NCI-H510A (cell line): Measurements from ENCODE around the gene RUNX3.

Source experiments
- DNase-seq: peaks from one replicate; lab custom pipeline; 2025; lab: John Stamatoyannopoulos, UW

Gene RUNX3

DNA sequence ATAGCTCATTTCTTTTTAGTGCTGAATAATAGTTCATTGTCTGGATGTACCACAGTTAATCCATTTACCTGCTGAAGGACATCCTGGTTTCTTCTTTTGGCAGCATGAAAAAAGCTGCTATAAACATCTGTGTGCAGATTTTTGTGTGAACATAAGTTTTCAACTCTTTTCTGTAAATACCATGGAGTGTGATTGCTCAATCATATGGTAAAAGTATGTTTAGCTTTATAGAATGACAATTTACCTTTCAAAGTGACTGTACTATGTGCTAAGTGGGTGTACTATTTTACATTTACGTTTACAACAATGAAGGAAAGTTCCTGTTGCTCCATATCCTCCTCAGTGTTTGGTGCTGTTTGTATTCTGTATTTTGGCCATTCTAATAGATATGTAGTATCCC, 49.0 kb downstream of the RUNX3 start:
- DNase-seq = no peak

DNA sequence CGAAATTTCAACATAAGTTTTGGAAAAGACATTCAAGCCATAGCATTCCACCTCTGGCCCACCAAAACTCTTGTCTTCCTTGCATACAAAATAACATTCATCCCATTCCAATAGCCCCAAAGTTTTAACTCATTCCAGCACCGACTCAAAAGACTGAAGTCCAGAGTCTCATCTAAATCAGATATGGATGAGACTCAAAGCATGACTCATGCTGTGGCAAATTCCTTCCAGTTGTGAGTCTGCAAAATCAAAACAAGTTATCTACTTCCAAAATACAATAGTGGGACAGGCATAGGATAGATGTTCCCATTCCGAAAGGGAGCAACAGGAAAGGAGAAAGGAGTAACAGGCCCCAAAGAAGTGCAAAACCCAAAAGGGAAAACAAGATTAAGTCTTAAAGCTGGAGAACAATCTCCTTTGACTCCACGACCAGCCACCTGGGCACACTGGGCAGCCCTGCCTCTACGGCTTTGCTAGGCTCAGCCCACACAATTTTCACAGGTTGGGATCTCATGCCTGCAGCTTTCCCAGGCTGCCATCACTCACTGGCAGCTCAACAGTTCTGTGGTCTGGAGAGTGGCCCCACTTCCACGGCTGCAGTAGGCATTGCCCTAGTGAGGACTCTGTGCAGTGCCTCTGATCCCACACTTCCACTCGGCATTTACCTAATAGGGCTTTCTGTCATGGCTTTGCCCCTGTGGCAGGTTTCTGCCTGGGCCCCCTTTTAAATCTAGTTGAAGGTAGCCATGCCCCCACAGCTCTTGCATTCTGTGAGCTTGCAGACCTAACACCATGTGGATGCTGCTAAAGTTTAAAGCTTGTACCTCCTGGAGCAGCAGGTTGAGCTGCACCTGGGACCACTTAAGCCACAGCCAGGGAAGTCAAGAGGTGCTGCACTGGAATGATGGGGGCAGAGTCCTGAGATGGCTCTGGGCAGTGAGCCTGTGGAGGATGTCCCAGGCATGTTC, 51.0 kb downstream of the RUNX3 start:
- no peak for DNase-seq

DNA sequence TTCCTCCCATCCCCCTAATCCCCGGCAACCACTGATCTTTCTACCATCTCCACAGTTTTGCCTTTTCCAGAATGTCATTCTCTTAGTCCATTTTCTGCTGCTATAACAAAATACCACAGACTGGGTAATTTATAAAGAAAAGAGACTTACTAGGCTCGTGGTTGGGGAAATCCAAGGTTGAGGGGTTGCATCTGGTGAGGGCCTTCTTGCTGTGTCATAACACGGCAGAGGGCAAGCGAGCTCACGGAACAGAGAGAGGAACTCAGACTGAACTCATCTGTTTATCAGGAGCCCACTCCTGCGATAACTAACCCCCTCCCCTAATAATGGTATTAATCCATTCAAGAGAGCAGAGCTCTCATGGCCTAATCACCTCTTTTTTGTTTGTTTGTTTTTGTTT, 52.0 kb downstream of the RUNX3 start:
- no peak for DNase-seq

DNA sequence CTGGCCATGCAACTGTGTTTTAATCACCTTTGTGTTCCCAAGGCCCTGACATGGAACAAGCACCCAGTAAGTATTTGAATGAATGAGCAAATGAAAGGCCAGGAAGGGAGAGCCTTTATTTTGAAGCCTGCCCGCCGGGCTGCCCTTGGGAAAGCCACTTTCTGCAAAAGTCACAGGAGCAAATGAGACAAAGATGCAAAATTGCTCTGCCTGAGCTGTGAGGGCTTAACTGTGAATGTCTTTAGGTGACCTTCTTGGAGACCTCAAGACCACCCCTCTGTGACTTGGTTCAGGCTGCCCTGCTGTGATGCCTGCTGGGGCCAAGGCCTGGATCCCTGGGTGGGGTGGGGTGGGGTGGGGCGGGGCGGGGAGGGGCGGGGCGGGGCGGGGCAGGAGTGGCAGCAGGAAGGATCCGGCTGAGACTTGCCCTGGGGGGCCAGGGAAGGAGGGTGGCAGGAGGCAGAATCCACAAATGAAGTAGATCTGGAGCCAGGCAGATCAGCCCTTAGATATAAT, 54.0 kb downstream of the RUNX3 start:
- no peak for DNase-seq

DNA sequence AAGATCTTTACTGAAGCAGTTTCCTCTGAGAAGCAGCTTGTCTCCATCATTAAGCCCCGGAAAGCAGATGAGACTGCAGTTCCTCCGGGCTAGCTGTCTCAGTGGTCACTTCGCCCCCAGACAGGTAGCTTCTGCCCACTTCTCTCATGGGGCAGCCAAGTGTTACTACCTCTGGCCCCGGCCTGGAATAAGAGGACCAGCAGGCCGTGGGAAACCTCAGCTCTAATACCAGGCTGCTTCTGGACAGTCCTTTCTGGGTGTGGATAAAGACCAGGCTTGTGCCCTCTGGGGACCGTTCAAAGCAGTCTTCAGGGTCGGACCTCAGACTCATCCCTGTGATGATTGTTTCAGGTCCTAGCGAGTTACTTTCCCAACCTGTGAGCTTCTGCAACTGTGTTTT, 54.8 kb downstream of the RUNX3 start:
- no peak for DNase-seq

DNA sequence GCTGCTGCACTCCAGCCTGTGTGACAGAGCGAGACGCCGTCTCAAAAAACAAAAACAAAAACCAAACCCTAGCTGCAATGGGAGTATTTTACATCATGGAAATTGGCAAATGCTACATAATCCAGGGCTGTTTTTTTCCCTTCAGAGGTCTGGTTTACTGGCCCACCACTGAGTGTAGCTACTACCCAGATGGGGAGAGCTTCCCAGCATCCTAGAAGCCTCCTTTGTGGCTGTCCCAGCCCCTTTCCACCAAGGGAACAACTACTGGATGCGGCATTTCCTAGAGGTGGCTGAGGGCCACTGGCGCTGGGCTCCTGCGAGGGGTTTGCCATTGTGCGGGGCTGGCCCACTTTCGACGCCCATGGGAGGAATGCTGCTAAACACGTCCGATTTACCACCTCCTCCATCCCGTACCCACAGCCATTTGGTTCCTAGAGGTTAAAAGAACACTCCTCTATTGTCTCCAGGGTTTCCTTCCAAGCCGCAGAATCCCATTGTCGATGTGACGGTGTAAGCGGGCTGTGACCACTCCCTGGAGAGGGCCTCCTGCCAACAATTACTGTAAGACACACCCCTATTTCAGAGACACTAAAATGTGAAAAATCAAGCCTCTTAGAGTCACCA, 55.4 kb downstream of the RUNX3 start:
- DNase-seq = no peak

DNA sequence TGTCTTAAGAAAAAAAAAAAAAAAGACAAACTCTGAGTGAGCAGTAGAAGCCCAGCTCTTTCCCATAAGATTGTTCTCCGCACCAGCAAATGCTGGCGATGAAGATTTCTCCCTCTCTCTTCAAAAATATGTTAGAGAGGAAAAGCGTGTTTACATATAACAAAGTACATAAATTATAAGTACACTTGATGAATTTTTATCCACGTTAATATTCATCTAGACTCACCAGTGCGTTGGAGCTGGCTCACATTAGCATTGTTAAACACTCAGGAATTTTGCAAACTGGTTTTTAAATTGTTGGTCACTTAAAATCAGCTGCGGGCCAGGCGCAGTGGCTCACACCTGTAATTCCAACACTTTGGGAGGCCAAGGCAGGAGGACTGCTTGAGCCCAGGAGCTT, 56.0 kb downstream of the RUNX3 start:
- no peak for DNase-seq

DNA sequence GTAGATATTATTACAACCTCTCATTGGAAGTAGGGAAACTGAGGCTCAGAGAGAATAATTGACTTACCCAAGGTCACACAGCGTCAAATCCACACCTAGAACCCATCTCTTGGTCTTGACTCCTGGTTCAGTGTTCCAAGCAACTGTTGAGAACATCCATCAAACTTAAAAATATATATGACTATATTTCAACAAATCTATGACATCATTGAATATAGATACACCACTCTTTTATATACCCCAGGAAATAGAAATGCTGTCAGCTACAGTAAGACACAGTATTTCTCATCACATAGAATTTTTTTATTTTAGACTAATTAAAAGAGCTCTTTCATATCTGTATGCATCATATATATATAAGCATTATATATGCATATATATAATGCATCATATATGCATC, 56.9 kb downstream of the RUNX3 start:
- DNase-seq = no peak

DNA sequence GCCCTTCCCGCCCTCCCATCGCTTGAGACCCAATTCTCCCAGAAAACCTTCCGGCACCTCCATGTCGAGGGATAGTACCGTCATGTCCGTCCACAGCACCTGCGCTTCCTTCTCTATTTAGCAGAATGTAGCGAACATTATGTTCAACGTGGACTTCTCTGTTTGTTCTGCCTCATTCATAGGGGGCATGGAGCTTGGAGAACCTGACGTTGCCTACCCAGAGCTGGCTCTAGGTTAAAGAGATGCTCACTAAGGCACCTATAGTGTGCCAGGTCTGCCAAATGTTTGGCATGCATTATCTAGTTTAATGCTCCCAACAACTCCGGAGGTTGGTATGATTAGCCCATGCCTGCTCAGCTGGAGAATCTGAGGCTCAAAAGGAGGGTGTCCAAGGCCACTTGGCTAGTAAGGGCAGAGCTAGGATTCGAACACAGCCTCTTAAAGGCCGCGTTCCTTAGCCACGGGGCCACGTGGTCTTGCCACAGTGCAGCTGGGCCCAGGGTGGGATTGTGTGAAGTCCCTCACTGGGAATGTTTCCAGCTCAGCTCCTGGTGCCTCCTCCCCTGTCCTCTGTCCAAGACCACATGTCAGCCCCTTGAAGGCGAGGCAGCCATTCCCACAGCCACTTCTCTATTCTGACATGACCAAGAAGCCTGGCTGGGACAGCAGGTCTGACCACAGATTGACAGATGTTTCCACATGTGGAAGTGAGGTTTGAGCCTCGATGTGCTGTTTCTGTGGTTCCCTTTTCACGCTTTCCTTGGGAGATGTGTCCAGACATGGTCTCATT, 57.8 kb downstream of the RUNX3 start:
- no peak for DNase-seq

DNA sequence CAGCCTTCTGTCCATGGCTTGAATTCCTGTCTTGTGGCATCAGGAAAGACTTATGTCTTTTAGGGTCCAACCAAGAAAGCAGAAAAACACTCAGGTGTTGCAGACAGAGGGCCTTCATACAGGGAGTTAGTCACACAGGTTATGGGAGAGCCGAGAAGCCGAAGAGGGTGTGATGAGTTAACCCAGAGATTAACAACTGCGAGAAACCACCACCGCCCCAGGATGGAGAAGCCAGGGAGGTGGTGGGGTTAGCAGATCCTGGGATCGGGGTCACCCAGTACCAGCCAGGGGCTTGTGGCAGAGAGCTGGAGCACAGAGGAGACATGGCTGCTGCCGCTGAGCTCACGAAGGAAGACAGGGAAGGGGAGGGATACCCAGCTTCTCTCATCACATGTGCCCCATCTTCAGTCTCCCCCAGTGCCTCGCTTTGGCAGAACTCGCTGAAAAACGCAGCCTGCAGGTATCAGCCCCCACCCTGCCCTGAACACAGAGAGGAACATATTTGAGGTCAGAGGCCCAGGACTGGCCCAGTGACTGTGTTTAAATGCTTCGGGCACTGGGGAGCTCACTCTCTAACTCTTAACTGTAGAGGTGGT, 58.7 kb downstream of the RUNX3 start:
- DNase-seq = no peak

DNA sequence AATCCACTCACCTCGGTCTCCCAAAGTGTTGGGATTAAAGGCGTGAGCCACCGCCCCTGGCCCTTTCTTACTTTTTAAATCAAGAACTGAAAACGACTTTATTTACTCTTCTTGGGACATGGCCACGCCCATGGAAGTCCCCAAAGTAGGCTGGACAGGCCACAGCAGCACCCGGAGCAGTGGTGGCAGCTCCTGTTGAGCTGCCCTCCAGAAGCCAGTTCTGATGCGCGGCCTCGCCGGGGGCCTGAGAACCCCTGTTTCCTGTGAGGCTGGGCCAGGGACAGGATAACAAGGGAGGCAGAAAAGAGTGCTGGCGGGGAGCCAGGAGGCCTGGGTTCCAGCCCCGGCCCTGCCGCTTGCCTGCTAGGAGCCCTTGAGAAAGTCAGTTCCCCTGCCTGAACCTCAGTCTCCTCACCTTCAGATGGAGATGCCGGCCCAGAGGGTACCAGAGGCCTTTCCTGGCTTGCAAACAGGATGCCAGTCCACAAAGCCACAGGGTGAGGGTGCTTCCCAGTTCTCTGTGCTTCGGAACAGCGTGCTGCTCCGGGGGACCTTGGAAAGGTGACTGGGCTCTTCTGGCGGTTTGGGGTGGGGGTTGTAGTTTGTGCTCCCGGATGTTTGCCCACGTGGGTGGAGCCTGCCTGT, 59.4 kb downstream of the RUNX3 start:
- DNase-seq = no peak

DNA sequence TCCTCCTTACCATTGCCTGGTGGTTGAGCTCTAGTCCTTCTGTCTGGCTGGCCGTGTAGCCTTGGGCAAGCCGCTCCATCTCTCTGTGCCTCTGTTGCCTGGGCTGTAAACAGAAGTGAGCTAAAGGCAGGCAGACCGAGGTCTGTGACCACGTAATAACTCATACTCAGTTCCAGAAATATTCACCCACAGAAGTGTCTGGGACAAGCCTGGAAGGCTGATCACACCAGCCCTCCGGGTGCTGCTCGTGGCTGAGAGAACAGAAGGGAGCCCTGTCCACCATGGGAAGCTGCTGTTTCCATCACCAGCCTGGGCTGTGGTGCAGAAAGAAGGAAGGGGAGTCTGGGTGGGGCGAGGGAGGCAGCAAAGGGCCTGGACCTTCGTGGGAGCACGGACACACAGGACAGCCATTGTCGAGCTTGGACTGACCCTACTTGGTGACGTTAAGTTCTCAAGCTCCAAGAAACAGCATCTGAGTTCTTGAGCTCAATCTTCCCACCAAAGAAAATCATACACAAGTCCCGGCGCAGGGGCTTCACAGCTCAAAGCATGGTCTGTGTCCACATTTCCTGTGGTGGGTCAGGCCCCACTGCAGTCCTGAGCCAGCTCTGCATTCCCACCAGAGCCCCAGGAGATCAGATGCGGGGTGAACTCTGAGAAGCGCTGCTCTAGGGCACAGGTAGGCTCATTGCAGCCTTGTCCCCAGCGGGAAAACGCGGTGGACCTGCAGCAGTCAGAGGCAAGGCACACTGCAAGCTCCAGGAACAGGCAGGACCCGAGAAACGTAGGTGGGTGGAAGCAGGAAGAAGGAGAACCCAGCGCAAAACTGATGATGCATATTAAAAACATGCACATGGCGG, 61.8 kb downstream of the RUNX3 start:
- DNase-seq = no peak

DNA sequence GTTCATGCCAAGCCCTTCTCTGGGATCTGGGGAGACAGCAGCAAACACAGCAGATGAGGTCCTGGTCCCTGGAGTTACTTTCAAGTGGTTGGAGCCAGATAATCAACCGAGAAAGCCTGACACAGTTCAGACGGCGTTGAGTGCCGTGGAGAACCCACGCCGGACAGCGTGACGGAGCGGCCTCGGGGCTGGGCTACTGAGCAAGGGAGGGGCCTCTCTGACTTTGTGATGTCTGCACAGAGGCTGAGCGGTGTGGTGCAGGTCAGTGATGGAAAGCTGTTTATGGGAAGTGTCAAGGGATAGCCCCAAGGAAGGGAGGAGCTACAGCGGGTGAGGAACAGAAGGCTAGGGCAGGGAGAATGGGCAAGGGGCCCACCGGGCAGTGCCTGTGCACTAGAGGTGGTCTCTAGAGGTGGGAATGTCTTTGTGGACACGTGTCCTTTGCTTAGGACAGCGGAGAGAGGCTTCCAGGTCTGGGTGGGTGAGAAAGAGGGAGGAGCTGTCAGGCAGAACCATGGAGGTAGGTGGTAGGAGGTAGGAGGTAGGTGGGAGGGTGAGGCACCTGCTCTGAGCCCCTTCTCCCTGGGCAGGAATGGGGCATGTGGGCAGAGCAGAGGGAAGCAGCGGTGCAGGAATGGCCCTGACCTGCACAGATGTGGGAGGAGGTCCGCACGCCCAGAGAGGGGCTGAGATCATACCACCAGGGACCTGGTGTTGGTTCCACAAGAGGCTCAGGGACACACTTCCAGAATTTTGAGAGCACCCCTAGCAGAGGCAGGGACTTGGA, 62.8 kb downstream of the RUNX3 start:
- no peak for DNase-seq

DNA sequence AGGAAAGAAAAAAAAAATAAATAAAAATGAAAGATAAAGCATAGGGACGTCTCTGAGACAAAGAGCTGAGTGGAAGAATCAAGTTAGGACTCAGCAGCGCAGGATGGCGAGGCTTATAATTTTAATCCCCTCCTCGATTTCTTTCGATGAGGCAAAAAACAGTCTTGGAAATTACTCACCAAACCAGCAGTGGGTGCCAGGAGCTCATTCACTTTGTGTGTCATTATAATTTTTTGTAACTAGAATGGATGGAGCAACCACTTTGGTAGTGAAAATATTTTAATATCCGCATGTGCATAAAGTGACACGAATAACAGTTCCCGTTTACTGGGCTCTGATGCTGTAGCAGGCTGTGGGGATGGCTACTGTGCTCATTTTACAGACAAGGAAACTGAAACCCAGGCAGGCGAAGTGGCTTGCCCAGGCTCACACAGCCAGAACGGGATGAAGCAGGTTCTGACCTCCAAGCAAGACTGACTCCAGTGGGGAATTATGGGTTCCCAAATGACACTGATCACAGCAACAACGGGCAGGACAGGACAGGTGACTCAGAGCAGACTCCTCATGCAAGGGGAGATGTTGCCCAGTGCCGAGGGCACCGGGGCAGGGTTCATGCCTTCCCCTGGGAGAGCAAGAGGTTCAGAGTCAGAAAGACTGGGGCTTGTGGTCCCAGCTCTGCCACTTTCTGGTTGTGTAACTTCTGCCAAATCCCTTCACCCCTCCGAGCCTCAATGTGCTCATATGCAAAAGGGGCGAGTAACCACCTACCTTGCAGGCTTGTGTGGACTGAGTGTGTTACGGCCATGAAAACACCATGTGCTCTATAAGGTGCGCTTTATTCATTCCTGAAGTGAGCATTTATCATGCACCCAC, 63.6 kb downstream of the RUNX3 start:
- no peak for DNase-seq

DNA sequence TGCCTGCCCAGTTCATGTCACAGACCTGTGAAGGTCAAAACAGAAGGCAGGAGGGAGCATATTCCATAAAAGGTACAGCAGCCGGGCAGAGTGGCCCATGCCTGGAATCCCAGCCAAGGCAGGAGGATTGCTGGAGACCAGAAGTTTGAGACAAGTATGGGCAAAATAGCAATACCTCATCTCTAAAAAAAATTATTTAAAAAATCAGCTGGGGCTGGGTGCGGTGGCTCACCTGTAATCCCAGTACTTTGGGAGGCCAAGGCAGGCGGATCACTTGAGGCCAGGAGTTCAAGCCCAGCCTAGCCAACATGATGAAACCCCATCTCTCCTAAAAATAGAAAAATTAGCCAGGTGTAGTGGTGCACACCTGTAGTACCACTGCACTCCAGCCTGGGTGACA, 64.5 kb downstream of the RUNX3 start:
- DNase-seq = no peak

DNA sequence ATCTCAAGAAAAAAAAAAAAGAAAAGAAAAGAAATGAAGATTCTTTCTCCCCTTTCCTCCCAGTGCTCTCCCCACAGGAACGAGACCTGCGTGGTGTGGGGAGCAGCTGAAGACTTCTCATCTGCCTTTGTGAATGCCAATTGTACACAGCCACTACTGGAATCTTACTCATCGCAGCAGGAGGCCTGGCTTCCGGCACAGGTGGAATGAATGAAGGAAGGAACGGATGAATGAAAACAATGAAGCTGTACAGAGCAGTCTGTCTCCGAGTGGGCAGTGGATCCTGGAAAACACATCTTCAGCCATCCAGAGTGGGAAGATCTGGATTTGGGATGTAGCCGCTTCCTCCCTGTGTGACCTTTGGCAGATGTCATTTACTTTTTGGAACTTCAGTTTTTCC, 64.9 kb downstream of the RUNX3 start:
- DNase-seq = no peak

DNA sequence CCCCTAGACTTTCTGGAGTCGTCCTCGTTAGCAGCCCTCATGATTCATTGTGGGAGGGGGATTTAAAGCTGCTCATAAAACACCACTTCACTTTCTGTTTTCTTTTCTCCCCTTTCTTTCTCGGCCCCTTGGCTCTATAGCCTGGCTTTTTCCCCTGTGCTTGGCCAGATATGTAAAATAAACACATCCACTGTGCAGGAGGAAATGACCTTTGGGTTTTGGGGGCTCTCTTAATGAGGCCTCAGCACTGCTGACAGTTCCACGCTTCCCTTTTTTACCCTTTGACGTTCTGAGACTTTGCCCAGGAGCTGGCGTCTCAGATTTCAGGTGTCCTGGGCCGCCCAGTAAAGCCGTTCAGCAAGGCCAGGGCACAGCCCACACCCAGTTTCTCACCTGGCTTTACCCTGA, 65.7 kb downstream of the RUNX3 start:
- DNase-seq = no peak

DNA sequence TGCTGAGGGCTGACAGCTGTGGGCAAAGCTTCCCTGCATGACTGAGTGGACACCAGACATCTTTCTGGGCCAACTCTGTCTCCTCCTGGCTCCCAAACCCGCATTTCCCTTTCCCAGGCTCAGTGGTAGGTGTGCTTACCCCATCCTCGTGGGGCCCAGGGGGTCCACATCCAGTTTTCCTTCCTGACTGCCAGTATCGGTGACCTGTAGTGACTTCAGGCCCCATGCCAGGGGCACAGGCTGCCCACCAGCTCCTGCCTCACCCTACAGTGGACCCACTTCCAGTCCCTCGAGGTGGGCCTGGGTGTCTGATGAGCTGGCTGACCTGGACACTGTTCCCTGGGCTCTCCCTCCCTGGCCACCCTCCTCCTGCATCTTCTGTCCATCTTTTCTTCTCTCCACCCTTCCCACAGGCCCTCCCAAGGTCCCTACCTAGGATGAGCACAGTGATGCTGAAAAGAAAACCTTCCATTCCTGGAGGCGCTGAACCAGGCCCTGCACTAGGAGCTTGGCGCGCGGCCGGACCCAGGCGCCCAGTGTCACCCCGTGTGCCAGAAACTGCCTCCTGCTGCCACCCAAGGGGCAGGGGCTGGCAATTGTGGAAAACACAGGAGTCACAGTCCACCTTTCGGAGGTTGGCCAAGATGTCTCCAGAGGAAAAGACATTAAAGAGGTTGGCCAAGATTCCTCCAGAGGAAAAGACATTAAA, 67.1 kb downstream of the RUNX3 start:
- no peak for DNase-seq
